Endometrial microvascular endothelial cells (primary cell): ENCODE data around the gene URM1. TPM values are rescaled to one million over a fixed set of nuclear protein-coding genes. Genes with fewer than 3 reads are reported as not detected.
"Not testable (repeated sequence)": the region's sequence is repeated elsewhere in the genome, so short reads cannot be mapped to it uniquely, and the experiment has no call there.

Experiments
- in situ Hi-C: cut with HindIII; loops from 2 replicates; pipeline ENCODE4 v1.10.0; 2017; ENCODE audit warnings: low sequenced_read_pairs, low pct_unique_long_range_greater_than_20kb; ENCODE audit errors: inconsistent ontology term
- total RNA-seq: library from RNA; depleted of rRNA; stranded (reverse); fragments of >200 nt; gene quantifications from one replicate; pipeline ENCODE4 v1.2.3, GENCODE V29; 2015; ENCODE audit errors: inconsistent ontology term

Gene URM1
- total RNA-seq, 1 donor from 2014 or later: 75.4 TPM

- in situ Hi-C loops: no loop called here
Observed at GRCh38 chr9:128397831-128398230, 26.7 kb downstream of the URM1 start.

DNA sequence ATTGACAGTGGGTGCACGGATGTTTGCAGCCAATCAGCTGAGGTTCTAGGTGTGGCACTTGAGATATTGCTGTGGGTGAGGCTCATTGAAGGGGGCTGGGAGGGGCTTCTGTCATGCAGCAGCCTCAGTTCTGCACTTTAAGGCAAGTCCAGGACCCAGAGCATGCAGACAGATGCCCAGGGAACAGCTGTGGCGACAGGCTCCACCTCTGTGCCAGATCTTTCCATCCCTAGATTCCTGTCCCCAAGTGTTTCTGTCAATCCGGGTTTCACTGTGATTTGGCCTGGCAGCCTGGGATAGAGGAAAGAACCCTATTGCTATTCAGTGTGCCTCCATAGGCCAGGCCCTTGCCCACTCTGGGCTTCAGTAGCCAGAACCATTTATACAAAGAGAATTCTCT, 28.7 kb downstream of the URM1 start:
- in situ Hi-C loops: no loop called here

GRCh38 chr9:128404560-128404959, 33.4 kb downstream of the URM1 start:
- in situ Hi-C loops: no loop called here

GRCh38 chr9:128405077-128405779, 34.1 kb downstream of the URM1 start:
- in situ Hi-C loops: no loop called here

DNA sequence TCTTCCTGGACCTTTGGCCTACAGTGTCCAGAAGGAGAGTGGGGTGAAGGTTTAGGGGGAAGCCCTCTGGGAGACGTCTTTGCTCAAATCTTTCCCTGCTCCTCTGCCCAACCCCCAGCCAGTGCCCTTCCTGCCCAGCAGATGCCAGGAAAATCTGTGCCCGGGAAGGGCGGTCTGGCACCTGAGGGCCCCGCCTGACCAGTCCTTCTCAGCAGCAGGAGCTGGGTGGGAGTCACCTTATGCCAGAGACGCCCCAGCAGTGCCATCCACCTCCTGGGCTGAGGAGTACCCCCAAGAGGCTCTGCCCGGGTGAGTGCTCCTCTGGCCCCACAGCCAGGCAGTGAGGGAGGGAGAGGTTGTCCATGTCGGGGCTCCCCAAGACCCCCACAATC, 34.6 kb downstream of the URM1 start:
- in situ Hi-C loops: no loop called here

DNA sequence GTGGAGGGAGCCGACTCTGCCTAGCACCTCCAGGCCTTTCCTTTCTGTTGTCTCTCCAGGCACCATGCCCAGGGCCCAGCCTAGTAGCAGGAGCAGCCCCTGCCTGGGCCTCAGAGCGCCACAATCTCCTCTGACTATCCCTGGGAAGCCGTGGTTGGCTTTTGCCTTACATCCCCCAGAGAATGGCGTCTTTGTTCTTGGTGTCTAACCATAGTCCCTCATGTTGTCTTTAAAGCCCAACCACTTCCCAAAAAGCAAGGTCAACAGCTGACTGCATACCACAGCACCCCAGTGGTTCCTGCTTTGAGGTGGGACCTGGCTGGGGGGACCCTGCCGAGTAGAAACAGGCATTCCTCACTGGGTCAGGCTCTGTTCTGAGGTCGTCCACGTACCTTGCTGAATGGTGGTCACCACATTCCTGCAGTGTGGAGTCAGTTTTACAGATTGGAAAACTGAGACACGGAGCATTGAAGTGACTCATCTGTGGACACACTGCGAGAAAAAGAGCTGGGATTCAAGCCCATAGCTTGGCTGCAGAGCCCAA, 35.7 kb downstream of the URM1 start:
- in situ Hi-C loops: no loop called here

GRCh38 chr9:128408963-128409431, 37.8 kb downstream of the URM1 start:
- in situ Hi-C loops: no loop called here

- in situ Hi-C loops: no loop called here
Observed at GRCh38 chr9:128409450-128409849, 38.3 kb downstream of the URM1 start.

DNA sequence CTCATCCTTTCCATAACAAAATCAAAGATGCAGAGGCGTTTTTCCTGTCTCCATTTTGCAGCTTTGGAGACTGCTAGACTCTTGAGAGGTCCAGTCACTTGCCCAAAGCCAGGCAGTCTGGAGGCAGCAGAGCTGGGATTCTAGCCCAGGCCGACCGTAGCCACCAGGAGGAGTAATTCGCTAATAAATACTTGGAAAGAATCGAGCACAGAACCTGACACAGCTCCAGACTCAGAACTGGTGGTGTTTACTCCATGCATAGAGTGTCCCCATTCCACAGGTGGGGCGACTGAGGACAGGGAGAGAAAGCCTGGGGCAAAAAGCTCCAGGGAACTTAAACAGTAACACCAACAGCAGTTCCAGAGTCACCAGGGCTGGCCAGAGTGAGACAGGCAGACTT, 38.8 kb downstream of the URM1 start:
- in situ Hi-C loops: no loop called here

GRCh38 chr9:128411364-128412119, 40.4 kb downstream of the URM1 start:
- in situ Hi-C loops: no loop called here

- in situ Hi-C loops: no loop called here
Observed at GRCh38 chr9:128412120-128412790, 41.1 kb downstream of the URM1 start.

DNA sequence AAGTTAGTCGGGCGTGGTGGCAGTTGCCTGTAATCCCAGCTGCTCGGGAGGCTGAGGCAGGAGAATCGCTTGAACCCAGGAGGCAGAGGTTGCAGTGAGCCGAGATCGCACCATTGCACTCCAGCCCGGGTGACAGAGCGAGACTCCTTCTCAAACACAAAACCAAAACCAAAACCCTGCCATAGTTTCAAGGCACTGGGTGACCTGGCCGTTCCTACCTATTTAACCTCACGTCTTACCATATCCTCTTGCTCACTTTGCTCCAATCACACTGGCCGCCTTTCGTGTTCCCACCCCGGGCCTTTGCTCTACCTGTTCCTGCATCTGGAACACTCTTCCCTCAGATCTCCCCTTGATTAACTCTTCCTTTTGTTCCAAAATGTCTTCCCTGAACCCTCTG, 42.6 kb downstream of the URM1 start:
- in situ Hi-C loops: not testable (repeated sequence)

GRCh38 chr9:128414461-128414860, 43.3 kb downstream of the URM1 start:
- in situ Hi-C loops: no loop called here

GRCh38 chr9:128415281-128415680, 44.1 kb downstream of the URM1 start:
- in situ Hi-C loops: no loop called here

- in situ Hi-C loops: no loop called here
Observed at GRCh38 chr9:128416014-128416413, 44.8 kb downstream of the URM1 start.

DNA sequence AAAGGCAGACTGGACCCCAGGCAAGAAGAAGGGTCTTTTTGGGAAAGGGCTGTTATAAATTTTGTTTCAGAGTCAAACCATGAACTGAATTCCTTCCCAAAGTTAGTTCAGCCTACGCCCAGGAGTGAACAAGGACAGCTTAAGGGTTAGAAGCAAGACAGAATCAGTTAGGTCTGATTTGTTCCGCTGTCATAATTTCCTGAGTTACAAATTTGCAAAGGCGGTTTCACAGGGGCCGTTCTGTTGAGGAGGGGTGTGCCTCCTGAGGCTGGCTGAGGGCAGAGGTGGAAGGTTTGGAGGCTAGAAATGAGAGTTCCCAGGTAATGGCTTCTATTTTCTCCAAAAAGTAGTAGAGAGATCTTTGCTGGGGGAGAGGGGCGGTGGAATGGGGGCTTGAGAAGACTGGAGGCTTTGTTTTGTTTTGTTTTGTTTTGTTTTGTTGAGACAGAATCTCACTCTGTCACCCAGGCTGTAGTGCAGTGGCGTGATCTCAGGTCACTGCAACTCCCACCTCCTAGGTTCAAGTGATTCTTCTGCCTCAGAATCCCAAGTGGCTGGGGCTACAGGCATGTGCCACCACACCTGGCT, 45.4 kb downstream of the URM1 start:
- in situ Hi-C loops: no loop called here

GRCh38 chr9:128419061-128419925, 48.1 kb downstream of the URM1 start:
- in situ Hi-C loops: no loop called here

- in situ Hi-C loops: no loop called here
Observed at GRCh38 chr9:128420060-128420650, 49.0 kb downstream of the URM1 start.
